ENCODE results near the gene STARD13. TPM values are rescaled to one million over a fixed set of nuclear protein-coding genes. Genes with fewer than 3 reads are reported as not detected.
A peak's percentile ranks its signal among the peaks of the same experiment; 100 is the strongest.

STARD13 gene
- polyA plus RNA-seq, 3 donors, result 21.8 to 23.3 (median 22.0) TPM

DNA sequence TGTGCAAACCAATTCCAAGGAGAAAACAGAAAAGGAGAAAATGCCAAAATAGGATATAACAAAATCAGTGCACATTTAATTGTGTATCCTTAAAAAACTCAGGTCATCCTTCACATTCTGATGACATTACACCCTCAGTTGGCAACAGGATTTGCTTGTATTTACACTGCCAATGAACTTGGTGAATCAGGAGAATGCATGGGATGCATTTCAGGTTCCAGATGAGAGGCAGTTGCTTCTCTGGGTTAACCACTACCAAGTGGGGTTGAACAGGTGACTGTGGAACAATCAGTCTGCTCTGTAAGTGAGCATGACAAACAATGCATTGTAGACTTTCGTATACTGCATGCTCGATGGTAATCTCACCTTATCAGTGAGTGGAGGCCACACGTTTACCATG, 79.1 kb downstream of the STARD13 start:
- no peak for DNase-seq (ENCODE audit: low read depth in 3 of 3, low spot score in 2 of 3)

- no peak for DNase-seq (ENCODE audit: low read depth in 3 of 3, low spot score in 2 of 3)
Observed at GRCh38 chr13:33205804-33206221, 79.7 kb downstream of the STARD13 start.

DNA sequence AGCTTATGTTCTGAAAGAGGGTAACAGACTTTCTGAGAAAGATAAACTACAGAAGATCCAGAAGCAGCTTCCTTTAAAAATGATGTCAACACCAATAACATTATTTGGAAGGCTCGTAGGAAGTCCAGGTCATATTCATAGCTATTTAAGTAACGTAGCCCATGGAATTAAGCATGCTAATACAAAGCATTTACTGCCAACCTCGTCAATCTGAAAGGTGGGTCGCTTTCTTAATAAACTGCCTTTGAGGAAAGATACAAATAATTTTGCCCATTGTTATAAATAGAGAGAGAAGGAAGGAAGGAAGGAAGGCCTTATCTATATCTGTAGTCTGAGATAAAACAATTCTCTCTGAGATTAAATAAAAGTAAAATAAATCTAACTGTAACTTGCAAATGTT, 80.3 kb downstream of the STARD13 start:
- DNase-seq (ENCODE audit: low read depth in 3 of 3, low spot score in 2 of 3), result no peak

GRCh38 chr13:33204130-33204927, 81.2 kb downstream of the STARD13 start:
- peak in 1 of 3 donors; percentile 67 for DNase-seq (ENCODE audit: low read depth in 3 of 3, low spot score in 2 of 3)

DNA sequence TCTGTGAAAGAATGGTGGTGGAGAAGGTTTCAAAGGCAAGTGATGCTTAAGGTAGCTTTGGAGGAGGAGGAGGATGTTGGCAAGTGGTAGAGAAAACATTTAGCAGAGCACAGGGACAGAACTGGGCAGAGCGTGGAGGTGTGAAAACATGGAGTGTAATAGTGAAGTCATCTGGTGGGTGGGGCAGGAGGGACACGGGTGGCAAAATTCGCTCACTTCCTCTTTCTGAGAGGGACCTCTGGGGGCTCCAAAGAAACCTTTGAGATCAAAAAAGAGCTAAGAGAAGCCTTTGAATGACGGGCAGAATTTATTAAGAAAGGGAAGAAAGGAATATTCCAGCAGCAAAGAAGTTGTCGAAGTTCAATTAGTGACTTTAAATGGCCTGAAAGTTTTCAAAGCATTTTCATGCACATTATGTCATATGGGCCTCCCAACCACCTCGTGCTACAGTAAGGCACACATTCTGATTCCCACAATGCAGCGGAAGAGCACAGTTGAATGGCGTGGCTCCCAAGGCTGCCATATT, 82.8 kb downstream of the STARD13 start:
- no peak for DNase-seq (ENCODE audit: low read depth in 3 of 3, low spot score in 2 of 3)

- no peak for DNase-seq (ENCODE audit: low read depth in 3 of 3, low spot score in 2 of 3)
Observed at GRCh38 chr13:33201659-33202058, 83.9 kb downstream of the STARD13 start.

- DNase-seq (ENCODE audit: low read depth in 3 of 3, low spot score in 2 of 3), result no peak
Observed at GRCh38 chr13:33199289-33199850, 86.2 kb downstream of the STARD13 start.

GRCh38 chr13:33197541-33197971, 88.0 kb downstream of the STARD13 start:
- no peak for DNase-seq (ENCODE audit: low read depth in 3 of 3, low spot score in 2 of 3)

DNA sequence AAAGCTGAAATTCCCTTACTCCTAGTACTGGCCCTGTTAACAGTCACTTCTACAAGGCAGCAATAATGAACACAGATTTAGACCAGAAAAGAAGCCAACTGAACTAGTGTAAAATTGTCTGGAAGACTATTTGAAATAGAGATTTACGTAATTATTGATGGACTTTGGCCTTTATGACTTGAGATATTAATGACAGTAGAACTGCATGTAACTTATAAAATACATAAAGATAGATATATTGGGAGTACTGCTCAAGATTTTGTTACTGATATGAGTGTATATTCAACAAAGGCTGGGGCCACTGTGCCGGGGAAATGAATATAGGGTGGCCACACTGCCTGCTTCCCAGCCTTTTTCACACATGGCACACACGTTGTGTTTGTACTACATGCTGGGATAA, 88.8 kb downstream of the STARD13 start:
- DNase-seq (ENCODE audit: low read depth in 3 of 3, low spot score in 2 of 3), result no peak

- no peak for DNase-seq (ENCODE audit: low read depth in 3 of 3, low spot score in 2 of 3)
Observed at GRCh38 chr13:33195693-33196464, 89.7 kb downstream of the STARD13 start.

DNA sequence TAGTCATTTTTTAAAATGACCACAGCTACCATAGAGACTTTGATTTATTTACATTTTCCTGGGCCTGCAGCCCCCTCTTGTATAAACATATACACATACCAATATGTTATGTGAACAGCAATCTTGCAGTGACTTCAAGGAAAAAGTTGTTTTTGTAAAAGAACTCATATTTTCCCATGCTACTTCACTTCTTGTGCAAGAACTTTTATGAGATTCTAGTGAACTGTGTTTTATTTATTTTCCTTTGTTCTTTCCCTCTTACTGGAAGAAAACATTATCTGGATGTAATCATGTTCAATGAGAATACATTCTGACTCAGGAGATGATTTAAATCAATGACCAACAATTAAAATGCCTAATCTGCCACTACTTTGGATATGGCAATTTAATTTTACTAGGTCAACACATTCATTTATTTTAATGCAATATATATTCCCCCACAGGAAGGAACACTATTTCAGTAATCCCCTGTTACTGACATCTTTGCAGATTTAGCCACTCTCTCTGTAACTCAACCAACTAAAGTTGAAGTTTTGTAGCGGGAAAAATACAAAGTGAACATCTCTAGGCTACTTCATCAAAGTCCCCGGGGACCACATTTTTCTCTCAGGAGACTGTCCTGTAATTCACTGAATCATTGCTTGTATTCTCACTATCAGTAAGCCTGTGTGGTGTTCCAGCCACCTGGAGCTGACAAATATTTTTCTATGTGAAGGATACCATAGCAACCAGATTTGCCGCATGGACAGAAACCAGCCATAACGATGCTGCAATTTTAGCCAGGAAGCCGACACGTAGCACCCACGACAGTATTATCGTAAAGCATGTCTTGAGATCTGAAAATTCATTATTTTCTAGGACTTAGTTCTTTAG, 90.5 kb downstream of the STARD13 start:
- DNase-seq (ENCODE audit: low read depth in 3 of 3, low spot score in 2 of 3), result no peak

DNA sequence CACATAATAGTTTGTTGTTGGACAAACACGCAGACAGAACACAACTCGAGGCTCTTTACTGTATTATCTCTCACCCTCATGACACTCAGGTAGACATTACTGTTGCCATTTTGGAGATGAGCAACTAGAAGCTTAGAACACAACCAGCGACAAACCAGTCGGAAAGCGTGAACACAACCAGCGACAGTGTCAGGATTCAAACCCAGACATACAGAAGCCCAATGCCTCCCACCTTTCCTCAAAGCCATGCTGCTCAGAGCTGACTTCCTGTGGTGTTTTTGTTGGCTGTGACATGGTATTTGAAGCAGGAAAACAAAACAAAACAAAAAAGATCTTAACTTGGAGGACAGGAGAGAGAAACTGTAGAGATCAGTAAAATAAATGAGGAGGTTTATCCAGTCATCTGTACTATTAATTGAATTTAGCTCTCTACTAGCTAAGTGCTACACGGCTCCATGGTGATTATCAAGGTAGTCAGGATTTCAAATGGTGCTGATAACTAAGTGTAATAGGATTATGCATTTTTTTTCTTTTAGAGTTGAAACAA, 92.1 kb downstream of the STARD13 start:
- no peak for DNase-seq (ENCODE audit: low read depth in 3 of 3, low spot score in 2 of 3)

GRCh38 chr13:33191425-33192210, 93.9 kb downstream of the STARD13 start:
- no peak for DNase-seq (ENCODE audit: low read depth in 3 of 3, low spot score in 2 of 3)

DNA sequence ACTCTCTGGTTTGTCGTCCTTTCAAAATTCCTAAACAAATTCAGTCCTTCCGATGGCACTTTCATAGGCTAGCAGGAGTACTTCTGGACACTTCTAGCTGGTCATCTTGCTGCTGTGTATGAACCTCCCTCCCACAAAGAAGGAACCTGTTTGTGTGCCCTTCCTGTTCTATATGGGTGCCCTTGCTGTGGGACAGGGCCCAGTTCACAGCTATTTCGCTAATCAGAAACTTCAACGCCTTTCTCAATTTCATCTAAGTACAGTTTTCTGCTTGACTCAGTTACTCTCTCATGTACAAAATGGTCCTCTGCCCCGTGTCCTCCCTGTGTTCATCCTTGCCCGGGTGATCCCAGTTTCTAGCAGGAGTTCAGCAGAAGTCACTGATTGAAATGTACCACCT, 96.1 kb downstream of the STARD13 start:
- DNase-seq (ENCODE audit: low read depth in 3 of 3, low spot score in 2 of 3), result no peak

- DNase-seq (ENCODE audit: low read depth in 3 of 3, low spot score in 2 of 3), result no peak
Observed at GRCh38 chr13:33188093-33188882, 97.3 kb downstream of the STARD13 start.

- DNase-seq (ENCODE audit: low read depth in 3 of 3, low spot score in 2 of 3), result no peak
Observed at GRCh38 chr13:33186861-33187291, 98.7 kb downstream of the STARD13 start.

- no peak for DNase-seq (ENCODE audit: low read depth in 3 of 3, low spot score in 2 of 3)
Observed at GRCh38 chr13:33185853-33186252, 99.7 kb downstream of the STARD13 start.

DNA sequence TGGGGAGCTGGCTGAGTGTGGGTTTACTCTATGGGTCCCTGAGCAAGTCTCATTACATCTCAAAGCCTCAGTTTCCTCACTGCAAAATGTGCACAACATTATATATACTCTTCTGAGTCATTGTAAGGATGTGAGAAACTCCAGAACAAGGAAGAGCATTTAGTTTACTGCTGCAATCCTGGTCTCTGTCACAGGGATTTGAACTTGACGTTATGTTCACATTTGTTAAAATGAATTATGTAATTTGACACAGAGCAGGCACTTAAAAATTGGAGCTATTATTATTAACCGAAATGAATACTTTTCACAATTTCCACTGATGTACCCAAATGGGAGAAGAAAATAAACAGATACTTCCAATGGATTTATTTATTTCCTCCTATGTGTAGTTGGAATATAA, 101.0 kb downstream of the STARD13 start:
- DNase-seq (ENCODE audit: low read depth in 3 of 3, low spot score in 2 of 3), result no peak

DNA sequence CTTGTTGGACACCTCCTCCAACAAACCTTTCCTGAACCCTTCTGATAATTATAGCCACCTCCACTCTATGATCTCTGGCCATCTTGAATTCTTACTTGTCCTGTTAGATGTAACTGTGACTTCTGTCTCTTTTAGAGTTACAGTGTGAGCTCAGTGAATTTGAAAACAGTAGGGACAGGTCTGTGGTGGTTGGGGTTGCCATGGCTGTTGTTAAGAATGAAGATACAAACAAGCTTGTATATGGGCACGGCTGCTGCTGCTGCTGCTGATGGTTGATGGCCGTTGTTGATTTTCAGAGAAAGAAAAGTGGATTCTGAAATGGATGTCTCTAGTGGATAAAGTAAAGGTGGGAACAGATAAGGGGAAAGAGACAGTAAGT, 101.5 kb downstream of the STARD13 start:
- DNase-seq (ENCODE audit: low read depth in 3 of 3, low spot score in 2 of 3), result no peak
